HG03571 (cell line): ENCODE measurements around the gene NKD2.

Source experiments
- ATAC-seq: cut with Tn5 transposase; IDR thresholded peaks from one replicate; pipeline ENCODE4 v1.9.1; 2021; ENCODE audit not compliant: unreplicated experiment

Gene NKD2

GRCh38 chr5:1039706-1040260 lies 31.2 kb downstream of the NKD2 start:
- no peak for ATAC-seq

DNA sequence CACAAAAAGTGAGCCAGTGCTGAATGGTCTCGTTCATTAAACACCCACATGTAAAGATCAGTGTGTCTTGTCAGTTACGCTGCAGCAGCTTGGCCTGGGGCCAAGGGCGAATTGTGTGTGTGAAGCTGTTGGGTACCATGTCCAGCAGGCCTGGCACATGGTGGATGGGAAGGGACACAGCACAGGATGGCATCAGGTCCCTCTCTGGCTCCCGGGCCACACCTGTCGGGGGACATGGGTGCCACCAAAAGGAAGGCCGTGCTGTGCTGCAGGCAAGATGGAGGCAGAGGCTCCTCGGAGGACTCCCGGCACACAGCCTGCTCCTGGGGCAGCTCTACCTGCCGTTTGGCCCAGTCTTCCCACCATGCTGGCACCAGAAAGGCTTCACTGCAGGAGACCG lies 32.0 kb downstream of the NKD2 start:
- no peak for ATAC-seq

DNA sequence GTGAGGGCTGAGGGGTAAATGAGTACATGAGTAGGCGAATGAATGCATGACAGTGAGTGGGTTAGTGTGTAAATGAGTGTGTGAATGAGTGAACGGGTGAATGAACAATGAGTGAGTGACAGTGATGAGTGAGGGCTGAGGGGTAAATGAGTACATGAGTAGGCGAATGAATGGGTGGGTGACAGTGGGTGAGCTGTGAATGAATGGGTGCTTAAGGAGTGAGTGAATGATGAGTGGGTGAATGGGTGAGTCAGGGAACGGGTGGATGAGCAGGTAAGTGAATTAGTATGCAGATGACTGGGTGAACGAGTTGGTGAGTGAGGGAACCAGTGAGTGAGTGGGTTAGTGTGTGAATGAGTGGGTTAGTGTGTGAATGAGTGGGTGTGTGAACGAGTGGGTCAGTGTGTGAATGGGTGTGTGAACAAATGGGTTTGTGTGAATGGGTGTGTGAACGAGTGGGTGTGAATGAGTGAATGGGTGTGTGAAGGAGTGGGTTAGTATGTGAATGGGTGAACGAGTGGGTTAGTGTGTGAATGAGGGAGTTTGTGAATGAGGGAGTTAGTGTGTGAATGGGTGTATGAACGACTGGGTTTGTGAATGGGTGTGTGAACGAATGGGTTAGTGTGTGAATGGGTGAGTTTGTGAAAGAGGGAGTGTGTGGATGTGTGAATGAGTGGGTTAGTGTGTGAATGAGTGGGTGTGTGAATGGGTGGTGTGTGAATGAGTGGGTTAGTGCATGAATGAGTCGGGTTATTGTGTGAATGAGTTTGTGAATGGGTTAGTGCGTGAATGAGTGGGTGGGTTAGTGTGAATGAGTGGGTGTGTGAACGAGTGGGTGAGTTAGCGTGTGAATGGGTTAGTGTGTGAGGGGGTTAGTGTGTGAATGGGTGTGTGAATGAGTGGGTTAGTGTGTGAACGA lies 32.9 kb downstream of the NKD2 start:
- no peak for ATAC-seq

GRCh38 chr5:1042626-1043025 lies 34.0 kb downstream of the NKD2 start:
- ATAC-seq, result no peak

GRCh38 chr5:1043327-1043726 lies 34.7 kb downstream of the NKD2 start:
- no peak for ATAC-seq

DNA sequence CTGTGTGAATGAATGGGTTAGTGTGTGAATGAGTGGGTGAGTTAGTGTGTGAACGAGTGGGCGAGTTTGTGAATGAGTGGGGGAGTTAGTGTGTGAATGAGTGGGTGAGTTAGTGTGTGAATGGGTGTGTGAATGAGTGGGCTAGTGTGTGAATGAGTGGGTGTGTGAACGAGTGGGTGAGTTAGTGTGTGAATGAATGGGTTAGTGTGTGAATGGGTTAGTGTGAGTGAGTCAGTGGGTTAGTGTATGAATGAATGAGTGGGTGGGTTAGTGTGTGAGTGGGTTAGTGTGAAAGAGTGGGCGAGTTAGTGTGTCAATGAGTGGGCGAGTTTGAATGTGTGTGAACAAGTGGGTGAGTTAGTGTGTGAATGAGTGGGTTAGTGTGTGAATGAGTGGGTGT lies 35.5 kb downstream of the NKD2 start:
- no peak for ATAC-seq

DNA sequence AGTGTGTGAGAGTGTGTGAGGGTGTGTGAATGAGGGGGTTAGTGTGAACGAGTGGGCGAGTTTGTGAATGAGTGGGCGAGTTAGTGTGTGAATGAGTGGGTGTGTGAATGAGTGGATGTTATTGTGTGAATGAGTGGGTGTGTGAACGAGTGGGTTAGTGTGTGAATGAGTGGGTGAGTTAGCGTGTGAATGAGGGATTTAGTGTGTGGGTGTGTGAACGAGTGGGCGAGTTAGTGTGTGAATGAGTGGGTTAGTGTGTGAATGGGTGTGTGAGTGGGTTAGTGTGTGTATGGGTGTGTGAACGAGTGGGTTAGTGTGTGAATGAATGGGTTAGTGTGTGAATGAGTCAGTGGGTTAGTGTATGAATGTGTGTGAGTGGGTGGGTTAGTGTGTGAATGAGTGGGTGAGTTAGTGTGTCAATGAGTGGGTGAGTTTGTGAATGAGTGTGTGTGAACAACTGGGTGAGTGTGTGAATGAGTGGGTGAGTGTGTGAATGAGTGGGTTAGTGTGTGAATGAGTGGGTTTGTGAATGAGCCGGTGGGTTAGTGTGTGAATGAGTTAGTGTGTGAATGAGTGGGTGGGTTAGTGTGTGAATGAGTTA lies 37.5 kb downstream of the NKD2 start:
- no peak for ATAC-seq

DNA sequence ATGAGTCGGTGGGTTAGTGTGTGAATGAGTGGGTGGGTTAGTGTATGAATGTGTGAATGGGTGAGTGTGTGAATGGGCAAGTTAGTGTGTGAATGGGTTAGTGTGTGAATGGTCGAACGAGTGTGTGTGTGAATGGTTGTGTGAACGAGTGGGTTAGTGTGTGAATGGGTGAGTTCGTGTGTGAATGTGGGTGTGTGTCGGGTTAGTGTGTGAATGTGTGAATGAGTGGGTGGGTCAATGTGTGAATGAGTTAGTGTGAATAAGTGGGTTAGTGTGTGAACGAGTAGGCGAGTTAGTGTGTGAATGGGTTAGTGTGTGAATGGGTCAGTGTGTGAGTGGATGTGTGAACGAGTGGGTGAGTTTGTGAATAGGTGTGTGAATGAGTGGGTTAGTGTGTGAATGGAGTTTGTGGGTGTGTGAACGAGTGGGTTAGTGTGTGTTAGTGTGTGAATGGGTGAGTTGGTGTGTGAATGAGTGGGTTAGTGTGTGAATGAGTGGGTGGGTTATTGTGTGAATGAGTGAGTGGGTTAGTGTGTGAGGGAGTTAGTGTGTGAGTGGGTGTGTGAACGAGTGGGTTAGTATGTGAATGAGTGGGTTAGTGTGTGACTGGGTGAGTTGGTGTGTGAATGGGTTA lies 38.8 kb downstream of the NKD2 start:
- ATAC-seq, result no peak

GRCh38 chr5:1048162-1048721 lies 39.6 kb downstream of the NKD2 start:
- no peak for ATAC-seq

GRCh38 chr5:1048861-1049838 lies 40.5 kb downstream of the NKD2 start:
- ATAC-seq, result no peak

GRCh38 chr5:1050423-1051365 lies 42.1 kb downstream of the NKD2 start:
- ATAC-seq, result no peak

GRCh38 chr5:1051366-1051720 lies 42.7 kb downstream of the NKD2 start:
- no peak for ATAC-seq

DNA sequence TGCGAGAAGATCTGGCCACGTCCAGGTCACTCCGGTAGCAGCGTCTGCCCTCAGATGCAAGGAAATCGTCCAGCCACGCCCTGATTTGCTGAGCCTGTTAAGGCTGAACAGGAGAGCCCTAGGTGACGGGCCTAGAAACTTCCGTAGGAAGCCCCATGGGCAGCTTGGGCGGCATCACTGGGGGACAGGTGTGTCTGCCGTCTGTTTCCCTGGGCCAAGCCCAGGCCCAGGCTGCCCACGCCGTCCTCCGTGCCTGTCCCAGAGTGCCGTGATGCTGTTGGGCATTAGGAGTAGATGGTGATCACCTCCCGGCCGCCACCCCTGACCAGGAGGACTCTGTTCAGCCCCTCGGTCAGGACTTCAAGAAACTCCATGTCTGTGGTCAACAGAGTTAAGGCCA lies 43.5 kb downstream of the NKD2 start:
- ATAC-seq, result no peak

DNA sequence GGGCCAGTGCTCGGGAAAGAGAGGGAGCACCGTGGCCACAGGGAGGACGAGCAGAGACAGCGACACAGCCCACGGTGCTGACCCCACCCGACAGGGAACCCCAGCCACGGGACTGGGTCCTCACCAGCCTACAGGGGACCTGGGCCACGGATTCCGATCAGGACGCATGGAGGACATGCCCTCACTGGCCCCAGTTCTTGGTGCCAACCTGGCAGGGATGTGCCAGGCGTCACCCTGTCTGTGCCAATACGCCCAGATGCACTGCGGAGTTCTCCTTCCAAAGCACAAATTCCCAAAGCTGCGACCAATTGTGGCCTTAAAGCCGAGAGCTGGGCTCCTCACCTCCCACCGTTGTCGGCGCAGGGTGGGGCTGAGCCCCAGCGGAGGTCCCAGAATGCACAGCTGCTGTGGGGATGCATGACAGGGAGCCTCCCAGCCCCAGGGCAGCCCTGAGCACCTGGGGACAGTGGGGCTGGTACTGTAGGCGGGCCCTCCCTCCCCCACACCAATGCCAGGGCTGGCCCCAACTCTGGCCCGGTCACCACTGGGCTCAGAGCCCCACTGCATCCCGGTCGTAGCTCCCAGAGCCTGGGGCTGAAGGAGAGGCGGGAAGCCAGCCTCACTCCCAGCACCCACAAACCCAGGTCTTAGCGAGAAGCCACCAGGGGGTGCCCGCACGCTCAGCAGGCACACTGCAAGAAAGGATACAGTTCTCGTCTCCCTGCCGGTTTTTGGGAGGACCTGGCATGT lies 44.2 kb downstream of the NKD2 start:
- ATAC-seq, result no peak

DNA sequence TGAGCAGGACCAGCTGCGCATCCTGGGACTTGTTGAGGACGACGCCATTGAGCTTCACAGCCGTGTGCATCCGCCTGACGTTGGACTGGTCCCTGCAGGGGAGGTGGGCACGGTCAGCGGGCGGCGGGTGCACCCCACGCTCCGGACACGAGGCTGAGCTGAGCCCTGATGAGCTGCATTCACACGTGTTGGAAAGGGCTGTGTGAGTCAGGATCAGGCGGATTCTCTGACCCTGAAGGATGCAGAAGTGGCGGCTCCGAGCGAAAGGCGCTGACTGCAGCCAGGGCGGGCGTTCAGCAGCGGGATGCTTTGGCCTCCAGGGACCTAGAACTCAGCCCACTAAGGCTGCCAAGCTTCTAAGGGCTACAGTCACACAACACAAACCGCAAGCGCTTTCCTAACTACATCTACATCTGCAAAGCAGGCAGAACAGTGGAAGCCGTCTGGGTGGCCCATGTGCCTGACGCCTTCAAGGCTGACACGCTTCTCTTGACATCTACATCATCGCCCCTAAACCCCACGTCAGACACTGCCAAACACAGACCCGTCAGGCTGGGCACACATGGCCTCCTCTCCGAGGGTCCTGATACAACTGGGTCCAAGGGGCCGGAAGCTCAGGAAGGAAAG lies 44.9 kb downstream of the NKD2 start:
- no peak for ATAC-seq

- ATAC-seq, result no peak
Measured at GRCh38 chr5:1054018-1054798, 45.6 kb downstream of the NKD2 start.
